Measurements from ENCODE around the gene FOXP4.

The FOXP4 gene

DNA sequence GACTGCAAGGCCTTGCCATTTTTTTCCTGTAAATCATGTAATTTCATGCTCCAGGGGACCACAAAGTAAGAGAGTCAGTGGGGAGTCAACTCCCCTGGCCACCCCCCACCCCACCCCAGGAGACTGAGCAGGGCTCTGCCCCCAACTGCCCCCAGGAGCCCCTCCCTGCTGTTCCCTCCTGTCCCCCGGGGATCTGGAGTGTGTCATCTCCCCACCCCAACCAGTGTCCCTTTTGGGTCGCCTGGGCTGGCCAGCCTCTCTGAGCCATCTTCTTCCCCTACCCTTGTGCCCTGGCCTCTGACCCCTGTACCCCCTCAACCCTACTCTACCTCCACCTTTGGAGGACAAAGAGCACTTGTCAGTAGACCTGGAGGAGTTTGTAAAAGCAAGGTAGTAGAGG, 29.4 kb downstream of the FOXP4 start:
- no peaks in the 10 kb centered on the region for H3K9me3 Mint-ChIP-seq
- no peak overlapping the region for H3K27ac Mint-ChIP-seq
- no peaks in the 10 kb centered on the region for H3K27me3 Mint-ChIP-seq
- H3K4me3 Mint-ChIP-seq = no peak overlapping the region
- H3K36me3 Mint-ChIP-seq (ENCODE audit: low read depth) = no peaks in the 10 kb centered on the region
- peaks cover 19% of the 10 kb centered on the region for H3K4me1 Mint-ChIP-seq
- ATAC-seq (no peak), DNase-seq (no peak)

- ATAC-seq (no peak), DNase-seq (no peak)
- Mint-ChIP-seq H3K9me3 (no peaks in the 10 kb centered on the region), H3K36me3 (ENCODE audit: low read depth) (no peaks in the 10 kb centered on the region), H3K27me3 (no peaks in the 10 kb centered on the region), H3K4me3 (no peak overlapping the region), H3K4me1 (peaks cover 8% of the 10 kb centered on the region), H3K27ac (no peak overlapping the region)
Measured at GRCh38 chr6:41576667-41577066, 30.5 kb downstream of the FOXP4 start.

DNA sequence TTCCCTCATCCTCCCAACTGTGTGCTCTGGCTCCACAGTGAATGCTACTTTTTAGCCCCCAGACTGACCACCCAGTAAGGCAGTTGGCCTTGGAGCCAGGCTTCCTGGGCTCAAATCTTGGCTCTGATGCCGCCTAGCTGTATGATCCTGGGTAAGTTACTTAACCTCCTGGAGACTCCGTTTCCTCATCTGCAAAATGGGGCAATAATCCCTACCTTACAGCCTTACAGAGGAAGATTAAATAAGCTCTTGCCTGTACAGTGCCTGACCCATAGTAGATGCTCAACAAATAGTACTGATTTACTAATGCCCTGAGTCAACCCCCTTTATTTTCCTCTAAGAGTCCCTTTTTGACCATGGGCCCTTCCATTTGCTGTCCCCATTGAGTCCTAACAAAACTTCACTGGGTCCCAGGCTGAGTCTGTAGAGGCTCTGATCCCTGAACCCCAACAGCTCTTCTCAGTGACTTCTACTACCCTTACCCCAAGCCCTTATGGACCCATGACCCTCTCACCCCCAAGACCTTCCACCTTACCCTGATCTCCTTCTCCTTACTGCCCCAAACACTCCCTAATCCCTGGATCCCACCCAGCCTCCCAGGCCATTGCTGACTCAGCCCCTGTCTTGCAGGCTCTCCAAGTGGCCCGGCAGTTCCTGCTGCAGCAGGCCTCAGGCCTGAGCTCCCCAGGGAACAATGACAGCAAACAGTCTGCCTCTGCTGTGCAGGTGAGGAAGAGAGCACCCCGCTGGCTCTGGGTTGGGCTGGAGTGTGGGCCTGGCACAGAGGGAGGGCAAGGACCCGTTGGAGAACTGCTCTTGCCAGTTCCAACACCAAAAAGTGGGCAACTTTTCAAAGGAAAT, 31.4 kb downstream of the FOXP4 start:
- DNase-seq = no peak
- Mint-ChIP-seq H3K4me1 (peaks cover 4% of the 10 kb centered on the region), H3K27me3 (no peaks in the 10 kb centered on the region), H3K27ac (no peak overlapping the region), H3K4me3 (no peak overlapping the region), H3K9me3 (no peaks in the 10 kb centered on the region), H3K36me3 (ENCODE audit: low read depth) (no peaks in the 10 kb centered on the region)
- no peak for ATAC-seq

DNA sequence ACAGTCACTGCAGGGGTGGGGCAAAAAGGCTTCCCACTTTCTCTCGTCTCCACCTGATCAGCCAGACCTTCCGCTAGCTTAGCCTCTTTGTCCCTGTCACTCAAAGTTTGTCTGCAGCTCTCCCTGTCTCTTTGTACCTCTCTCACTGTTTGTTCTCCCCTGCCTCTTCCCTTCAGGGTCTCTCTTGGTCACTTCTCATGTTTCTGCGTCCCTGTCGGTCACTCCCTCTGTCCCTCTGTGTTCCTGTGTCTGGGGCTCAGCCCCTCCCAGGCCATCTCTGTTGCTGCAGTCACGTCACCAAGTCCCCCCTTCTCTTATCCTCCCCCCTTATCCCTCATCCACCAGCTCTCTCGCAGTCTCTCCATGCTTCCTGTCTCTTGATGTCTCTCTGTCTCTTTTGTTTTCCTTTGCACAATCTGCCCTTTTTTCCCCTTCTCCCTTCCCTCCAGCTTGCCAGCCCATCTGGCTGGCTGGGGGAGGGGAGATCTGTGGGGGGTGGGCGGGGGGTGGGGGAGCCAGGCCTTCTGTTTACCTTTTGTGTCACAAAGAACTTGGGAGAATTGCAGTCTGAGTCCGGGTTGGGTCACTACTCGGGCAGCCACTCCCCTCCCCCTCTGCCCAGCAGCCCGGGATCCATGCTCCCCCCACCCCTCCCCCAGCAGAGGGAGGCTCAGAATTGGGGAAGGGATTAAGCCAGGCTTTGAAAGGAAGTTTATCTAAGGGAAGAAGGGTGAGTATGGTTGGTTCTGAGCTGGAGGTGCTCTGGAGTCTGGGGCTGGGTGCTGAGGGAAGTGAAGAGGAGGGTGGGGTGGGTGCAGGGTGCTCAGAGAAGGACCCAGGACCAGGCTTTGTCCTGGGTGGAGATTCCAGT, 32.3 kb downstream of the FOXP4 start:
- H3K4me3 Mint-ChIP-seq = no peak overlapping the region
- H3K27ac Mint-ChIP-seq = no peak overlapping the region
- no peaks in the 10 kb centered on the region for H3K9me3 Mint-ChIP-seq
- DNase-seq (no peak), ATAC-seq (no peak)
- no peaks in the 10 kb centered on the region for H3K4me1 Mint-ChIP-seq
- H3K27me3 Mint-ChIP-seq = no peaks in the 10 kb centered on the region
- H3K36me3 Mint-ChIP-seq (ENCODE audit: low read depth) = no peaks in the 10 kb centered on the region

DNA sequence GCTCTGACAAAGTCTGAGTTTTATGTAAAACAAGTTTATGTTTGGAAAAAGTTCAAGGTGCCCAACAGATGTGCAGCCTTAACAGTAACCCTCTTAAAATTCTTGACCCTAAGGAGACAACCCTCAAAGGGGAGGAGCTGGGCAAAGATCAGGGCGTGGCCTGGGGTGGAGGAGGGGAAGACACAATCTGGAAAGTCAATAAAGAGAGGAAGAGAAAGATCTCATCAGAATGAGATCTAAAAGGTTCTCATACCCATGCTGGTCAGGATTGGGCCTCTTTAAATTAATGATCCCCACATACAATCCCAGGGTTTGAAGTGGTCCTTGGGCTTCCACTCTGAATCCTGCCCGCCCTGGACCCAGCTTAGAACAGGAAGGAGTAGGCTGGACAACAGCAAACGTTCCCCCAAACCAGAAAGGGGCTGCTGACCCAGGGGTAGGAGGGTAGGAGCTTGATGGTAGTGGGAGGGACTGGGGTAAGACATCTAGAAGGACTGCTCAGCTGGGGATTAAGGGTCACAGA, 33.0 kb downstream of the FOXP4 start:
- no peaks in the 10 kb centered on the region for H3K36me3 Mint-ChIP-seq (ENCODE audit: low read depth)
- H3K27ac Mint-ChIP-seq = no peak overlapping the region
- H3K4me1 Mint-ChIP-seq = no peaks in the 10 kb centered on the region
- DNase-seq = no peak
- H3K4me3 Mint-ChIP-seq = no peak overlapping the region
- H3K9me3 Mint-ChIP-seq = no peaks in the 10 kb centered on the region
- no peak for ATAC-seq
- H3K27me3 Mint-ChIP-seq = no peaks in the 10 kb centered on the region

DNA sequence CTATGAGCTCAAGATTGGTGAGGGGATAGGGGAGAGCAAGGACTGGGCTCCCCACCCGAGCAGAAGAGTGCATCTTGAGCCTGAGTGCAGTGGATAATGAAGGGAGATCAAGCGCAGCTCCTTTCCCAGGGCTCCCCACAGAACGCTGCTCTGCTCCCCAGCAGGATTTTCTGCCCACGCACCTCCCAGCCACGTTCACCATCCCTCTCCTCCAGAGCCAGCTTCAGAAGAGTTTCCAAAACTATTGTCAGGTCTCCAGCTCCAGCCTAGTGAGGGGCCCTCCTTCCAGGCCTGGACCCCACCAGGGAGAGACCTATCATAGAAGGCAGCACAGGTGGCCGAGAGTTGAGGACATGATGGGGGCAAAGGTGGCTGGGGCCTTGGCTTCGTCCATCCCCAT, 34.5 kb downstream of the FOXP4 start:
- H3K4me3 Mint-ChIP-seq = no peak overlapping the region
- no peaks in the 10 kb centered on the region for H3K4me1 Mint-ChIP-seq
- no peak overlapping the region for H3K27ac Mint-ChIP-seq
- no peak for DNase-seq
- no peak for ATAC-seq
- H3K9me3 Mint-ChIP-seq = no peaks in the 10 kb centered on the region
- no peaks in the 10 kb centered on the region for H3K27me3 Mint-ChIP-seq
- H3K36me3 Mint-ChIP-seq (ENCODE audit: low read depth) = no peaks in the 10 kb centered on the region

GRCh38 chr6:41581381-41581991, 35.3 kb downstream of the FOXP4 start:
- Mint-ChIP-seq H3K4me1 (no peaks in the 10 kb centered on the region), H3K27ac (no peak overlapping the region), H3K9me3 (no peaks in the 10 kb centered on the region), H3K36me3 (ENCODE audit: low read depth) (no peaks in the 10 kb centered on the region), H3K4me3 (no peak overlapping the region), H3K27me3 (no peaks in the 10 kb centered on the region)
- no peak for DNase-seq
- ATAC-seq = no peak

- H3K27me3 Mint-ChIP-seq = no peaks in the 10 kb centered on the region
- no peak overlapping the region for H3K27ac Mint-ChIP-seq
- H3K9me3 Mint-ChIP-seq = no peaks in the 10 kb centered on the region
- no peak for DNase-seq
- ATAC-seq = no peak
- H3K36me3 Mint-ChIP-seq (ENCODE audit: low read depth) = no peaks in the 10 kb centered on the region
- H3K4me3 Mint-ChIP-seq = no peak overlapping the region
- no peaks in the 10 kb centered on the region for H3K4me1 Mint-ChIP-seq
Measured at GRCh38 chr6:41582540-41582939, 36.4 kb downstream of the FOXP4 start.

DNA sequence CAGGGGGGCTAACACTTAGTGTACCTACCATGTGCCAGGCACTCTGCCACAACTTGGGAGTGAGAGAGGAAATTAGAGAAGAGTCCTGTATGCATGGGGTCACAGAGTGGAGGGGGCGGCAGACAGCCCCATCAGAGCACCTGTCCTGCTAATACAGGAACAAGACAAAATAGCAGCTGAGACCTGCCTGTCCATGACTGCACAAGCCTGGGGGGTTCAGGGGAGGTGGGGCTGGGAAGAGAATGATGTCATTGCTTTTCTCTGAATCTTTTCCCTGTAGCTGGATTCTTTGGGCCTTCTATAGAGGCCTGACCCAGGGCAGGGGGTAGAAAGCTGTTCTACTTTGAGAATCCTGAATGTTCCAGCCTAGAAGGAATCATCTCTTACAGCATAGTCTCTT, 37.4 kb downstream of the FOXP4 start:
- no peak overlapping the region for H3K4me3 Mint-ChIP-seq

GRCh38 chr6:41584205-41584604, 38.0 kb downstream of the FOXP4 start:
- H3K36me3 Mint-ChIP-seq (ENCODE audit: low read depth) = no peaks in the 10 kb centered on the region
- H3K9me3 Mint-ChIP-seq = no peaks in the 10 kb centered on the region
- no peak overlapping the region for H3K4me3 Mint-ChIP-seq
- ATAC-seq = no peak
- H3K27me3 Mint-ChIP-seq = no peaks in the 10 kb centered on the region
- no peak for DNase-seq
- H3K27ac Mint-ChIP-seq = no peak overlapping the region
- H3K4me1 Mint-ChIP-seq = no peaks in the 10 kb centered on the region

More for the DNA sequence above, 37.4 kb downstream of the FOXP4 start:
- DNase-seq (no peak), ATAC-seq (no peak)
- Mint-ChIP-seq H3K27me3 (no peaks in the 10 kb centered on the region), H3K27ac (no peak overlapping the region), H3K4me1 (no peaks in the 10 kb centered on the region), H3K9me3 (no peaks in the 10 kb centered on the region), H3K36me3 (ENCODE audit: low read depth) (no peaks in the 10 kb centered on the region)

DNA sequence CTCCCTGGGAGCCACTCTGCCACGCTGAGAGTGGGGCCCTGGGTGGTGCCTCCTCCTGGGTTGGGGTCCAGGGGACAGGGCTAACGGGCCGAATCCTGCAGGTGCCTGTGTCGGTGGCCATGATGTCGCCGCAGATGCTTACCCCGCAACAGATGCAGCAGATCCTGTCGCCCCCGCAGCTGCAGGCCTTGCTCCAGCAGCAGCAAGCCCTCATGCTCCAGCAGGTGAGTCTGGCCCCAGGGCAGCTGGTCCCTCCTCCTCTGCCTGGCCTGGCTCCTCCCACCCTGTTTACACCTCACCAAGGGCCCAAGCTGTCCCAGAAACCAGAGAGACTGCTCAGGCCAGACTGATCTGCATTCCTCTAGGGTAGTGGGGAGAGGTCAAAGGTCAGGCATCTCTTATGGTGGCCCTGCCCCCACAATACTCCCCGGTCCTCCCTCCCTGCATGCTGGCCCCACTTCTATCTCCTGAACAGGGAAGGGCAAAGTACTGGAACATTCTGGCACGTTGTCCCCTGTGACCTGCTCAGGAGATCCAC, 38.6 kb downstream of the FOXP4 start:
- ATAC-seq = no peak

GRCh38 chr6:41585605-41586004, 39.4 kb downstream of the FOXP4 start:
- no peak for DNase-seq
- ATAC-seq = no peak
- Mint-ChIP-seq H3K27ac (no peak overlapping the region), H3K4me3 (no peak overlapping the region), H3K9me3 (no peaks in the 10 kb centered on the region), H3K4me1 (no peaks in the 10 kb centered on the region), H3K27me3 (no peaks in the 10 kb centered on the region), H3K36me3 (ENCODE audit: low read depth) (peaks cover 3% of the 10 kb centered on the region)

More for the DNA sequence above, 38.6 kb downstream of the FOXP4 start:
- no peaks in the 10 kb centered on the region for H3K36me3 Mint-ChIP-seq (ENCODE audit: low read depth)
- no peaks in the 10 kb centered on the region for H3K9me3 Mint-ChIP-seq
- no peak for DNase-seq
- H3K4me3 Mint-ChIP-seq = no peak overlapping the region
- H3K27me3 Mint-ChIP-seq = no peaks in the 10 kb centered on the region
- H3K27ac Mint-ChIP-seq = no peak overlapping the region
- no peaks in the 10 kb centered on the region for H3K4me1 Mint-ChIP-seq

- Mint-ChIP-seq H3K4me1 (no peaks in the 10 kb centered on the region), H3K36me3 (ENCODE audit: low read depth) (peaks cover 3% of the 10 kb centered on the region), H3K27ac (no peak overlapping the region), H3K27me3 (no peaks in the 10 kb centered on the region), H3K9me3 (no peaks in the 10 kb centered on the region), H3K4me3 (no peak overlapping the region)
- no peak for ATAC-seq
- DNase-seq = no peak
Measured at GRCh38 chr6:41586252-41587007, 40.2 kb downstream of the FOXP4 start.
